ENCODE data around the gene HCRTR1.

DNA sequence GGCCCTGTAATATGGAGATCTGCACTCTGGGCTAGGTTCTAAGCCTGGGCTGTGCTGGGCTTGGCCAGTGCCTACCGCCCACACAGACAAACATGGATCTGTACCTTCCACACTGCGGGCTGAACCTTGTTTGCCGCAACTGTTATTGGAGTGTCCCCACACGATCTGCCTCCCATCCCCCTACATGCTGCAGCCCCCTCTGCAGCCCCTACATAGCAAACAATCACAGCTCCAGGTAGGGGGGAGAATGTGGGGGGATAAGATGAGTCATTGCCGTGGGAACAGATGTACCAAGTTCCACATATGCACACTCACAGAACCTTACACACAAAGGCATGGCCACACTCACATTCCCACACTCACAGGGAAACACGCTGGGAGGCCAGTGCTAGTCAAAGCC lies 2.1 kb upstream of the HCRTR1 start:
- TF ChIP-seq TAF1 (IDR thresholded peaks at IDR 0.05; ENCODE audit: low read depth), result no peak
- no peak for TF ChIP-seq EP300 (IDR thresholded peaks at IDR 0.05; ENCODE audit: borderline replicate concordance)
- no peak for TF ChIP-seq RAD21 (IDR thresholded peaks at IDR 0.05; ENCODE audit: low read depth)
- TF ChIP-seq YY1 (IDR thresholded peaks at IDR 0.05; ENCODE audit: low read depth), result no peak
